Suprapubic skin (tissue), 3 donors: ENCODE measurements around the gene LRBA.

Source experiments
- POLR2A ChIP-seq, 2 donors: fragments of 450-650 bp; IDR thresholded peaks; one replicate each; pipeline ENCODE4 v1.6.1; 2017; ENCODE audit warnings: antibody characterized with exemption in 2 of 2, mild to moderate bottlenecking in 2 of 2, moderate library complexity in 2 of 2
- TF ChIP-seq, protein P1 (sequence below), 2 donors: fragments of 200-600 bp in 1 of 2; fragments of 450-650 bp in 1 of 2; sonication (generic) in 1 of 2; IDR thresholded peaks; one replicate each; pipeline ENCODE4 v1.5.1; 2016 to 2019; ENCODE audit warnings: antibody characterized with exemption in 2 of 2, mild to moderate bottlenecking in 1 of 2, moderate library complexity in 1 of 2

DNA sequence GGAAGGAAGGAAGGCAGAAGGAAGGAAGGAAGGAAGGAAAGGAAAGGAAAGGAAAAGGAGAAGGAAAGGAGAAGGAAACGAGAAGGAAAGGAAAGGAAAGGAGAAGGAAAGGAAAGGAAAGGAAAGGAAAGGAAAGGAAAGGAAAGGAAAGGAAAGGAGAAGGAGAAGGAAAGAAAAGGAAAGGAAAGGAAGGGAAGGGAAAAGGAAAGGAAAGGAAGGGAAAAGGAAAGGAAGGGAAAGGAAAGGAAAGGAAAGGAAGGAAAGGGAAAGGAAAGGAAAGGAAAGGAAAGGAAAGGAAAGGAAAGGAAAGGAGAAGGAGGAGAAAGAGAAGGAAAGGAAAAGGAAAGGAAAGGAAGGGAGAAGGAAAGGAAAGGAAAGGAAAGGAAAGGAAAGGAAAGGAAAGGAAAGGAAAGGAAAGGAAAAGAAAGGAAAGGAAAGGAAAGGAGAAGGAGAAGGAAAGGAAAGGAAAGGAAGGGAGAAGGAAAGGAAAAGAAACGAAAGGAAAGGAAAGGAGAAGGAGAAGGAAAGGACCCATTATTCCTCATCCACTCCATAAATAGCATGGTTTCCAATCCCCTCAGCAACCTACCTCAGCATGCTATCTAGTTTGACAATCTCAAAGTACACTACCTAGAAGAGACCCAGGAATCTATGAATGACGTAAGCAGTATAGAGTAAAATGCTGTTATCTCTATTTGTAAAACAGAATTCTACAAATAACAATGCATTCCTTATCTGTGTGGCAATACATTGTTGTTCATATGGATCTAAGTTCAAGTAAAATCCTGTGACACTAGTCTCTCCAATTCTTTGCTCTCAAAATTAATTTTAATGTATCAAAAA, 209.7 kb downstream of the LRBA start:
- no peak for TF ChIP-seq POLR2A (IDR thresholded peaks at IDR 0.05)
- TF ChIP-seq, protein P1, sequence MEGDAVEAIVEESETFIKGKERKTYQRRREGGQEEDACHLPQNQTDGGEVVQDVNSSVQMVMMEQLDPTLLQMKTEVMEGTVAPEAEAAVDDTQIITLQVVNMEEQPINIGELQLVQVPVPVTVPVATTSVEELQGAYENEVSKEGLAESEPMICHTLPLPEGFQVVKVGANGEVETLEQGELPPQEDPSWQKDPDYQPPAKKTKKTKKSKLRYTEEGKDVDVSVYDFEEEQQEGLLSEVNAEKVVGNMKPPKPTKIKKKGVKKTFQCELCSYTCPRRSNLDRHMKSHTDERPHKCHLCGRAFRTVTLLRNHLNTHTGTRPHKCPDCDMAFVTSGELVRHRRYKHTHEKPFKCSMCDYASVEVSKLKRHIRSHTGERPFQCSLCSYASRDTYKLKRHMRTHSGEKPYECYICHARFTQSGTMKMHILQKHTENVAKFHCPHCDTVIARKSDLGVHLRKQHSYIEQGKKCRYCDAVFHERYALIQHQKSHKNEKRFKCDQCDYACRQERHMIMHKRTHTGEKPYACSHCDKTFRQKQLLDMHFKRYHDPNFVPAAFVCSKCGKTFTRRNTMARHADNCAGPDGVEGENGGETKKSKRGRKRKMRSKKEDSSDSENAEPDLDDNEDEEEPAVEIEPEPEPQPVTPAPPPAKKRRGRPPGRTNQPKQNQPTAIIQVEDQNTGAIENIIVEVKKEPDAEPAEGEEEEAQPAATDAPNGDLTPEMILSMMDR (IDR thresholded peaks at IDR 0.05) = no peak
